HG03571 (cell line): Measurements from ENCODE around the gene AADACL2.
"Not testable (repeated sequence)": the region's sequence is repeated elsewhere in the genome, so short reads cannot be mapped to it uniquely, and the experiment has no call there.

Source experiments
- ATAC-seq: cut with Tn5 transposase; IDR thresholded peaks from one replicate; pipeline ENCODE4 v1.9.1; 2021; ENCODE audit not compliant: unreplicated experiment

The AADACL2 gene

GRCh38 chr3:151764699-151765098 is 31.0 kb downstream of the AADACL2 start:
- ATAC-seq, result not testable (repeated sequence)

- ATAC-seq, result no peak
Observed at GRCh38 chr3:151765685-151766084, 32.0 kb downstream of the AADACL2 start.

GRCh38 chr3:151766454-151766853 is 32.7 kb downstream of the AADACL2 start:
- no peak for ATAC-seq

GRCh38 chr3:151768393-151768930 is 34.7 kb downstream of the AADACL2 start:
- no peak for ATAC-seq

- ATAC-seq, result no peak
Observed at GRCh38 chr3:151769175-151769574, 35.4 kb downstream of the AADACL2 start.

GRCh38 chr3:151770956-151771355 is 37.2 kb downstream of the AADACL2 start:
- no peak for ATAC-seq

GRCh38 chr3:151772825-151773480 is 39.2 kb downstream of the AADACL2 start:
- no peak for ATAC-seq

GRCh38 chr3:151774235-151774634 is 40.5 kb downstream of the AADACL2 start:
- no peak for ATAC-seq

GRCh38 chr3:151774910-151775309 is 41.2 kb downstream of the AADACL2 start:
- no peak for ATAC-seq

- no peak for ATAC-seq
Observed at GRCh38 chr3:151775314-151776258, 41.9 kb downstream of the AADACL2 start.

GRCh38 chr3:151776259-151776740 is 42.6 kb downstream of the AADACL2 start:
- ATAC-seq, result no peak

GRCh38 chr3:151777880-151778279 is 44.2 kb downstream of the AADACL2 start:
- no peak for ATAC-seq

GRCh38 chr3:151787626-151788025 is 53.9 kb downstream of the AADACL2 start:
- no peak for ATAC-seq

- no peak for ATAC-seq
Observed at GRCh38 chr3:151788401-151788800, 54.7 kb downstream of the AADACL2 start.

GRCh38 chr3:151789853-151790463 is 56.2 kb downstream of the AADACL2 start:
- no peak for ATAC-seq

- not testable (repeated sequence) for ATAC-seq
Observed at GRCh38 chr3:151790763-151791162, 57.0 kb downstream of the AADACL2 start.

- ATAC-seq, result no peak
Observed at GRCh38 chr3:151792411-151792810, 58.7 kb downstream of the AADACL2 start.

- ATAC-seq, result no peak
Observed at GRCh38 chr3:151793636-151794035, 59.9 kb downstream of the AADACL2 start.

GRCh38 chr3:151794080-151794479 is 60.4 kb downstream of the AADACL2 start:
- ATAC-seq, result no peak

GRCh38 chr3:151795276-151795675 is 61.5 kb downstream of the AADACL2 start:
- ATAC-seq, result no peak

- no peak for ATAC-seq
Observed at GRCh38 chr3:151796105-151796680, 62.5 kb downstream of the AADACL2 start.
